ENCODE results near the gene SLC31A1.

The SLC31A1 gene

GRCh38 chr9:113309204-113309813 lies 88.0 kb downstream of the SLC31A1 start:
- FAIRE-seq, result peak; percentile 93

GRCh38 chr9:113310538-113310937 lies 89.2 kb downstream of the SLC31A1 start:
- no peak for FAIRE-seq

GRCh38 chr9:113311961-113312360 lies 90.6 kb downstream of the SLC31A1 start:
- no peak for FAIRE-seq

GRCh38 chr9:113313261-113313660 lies 91.9 kb downstream of the SLC31A1 start:
- FAIRE-seq, result no peak

All from A204.1 (cell line).